HepG2 (cell line): ENCODE results near the gene ADI1. TPM values are rescaled to one million over a fixed set of nuclear protein-coding genes. Genes with fewer than 3 reads are reported as not detected.

Source experiments
- ATF2 ChIP-seq: sonication (generic); formaldehyde crosslinking; IDR thresholded peaks from 2 replicates; pipeline ENCODE4 v1.4.0; 2020; ENCODE audit warnings: missing genetic modification reagents
- BCL3 ChIP-seq: sonication (generic); formaldehyde crosslinking; IDR thresholded peaks from 2 replicates; pipeline ENCODE4 v1.5.1; 2020; ENCODE audit warnings: mild to moderate bottlenecking, missing genetic modification reagents, moderate library complexity
- GTF2F1 ChIP-seq: fragments of 150-350 bp; IDR thresholded peaks from 2 replicates; pipeline ENCODE4 v1.6.1; 2014; ENCODE audit warnings: low read length
- GTF3A ChIP-seq: sonication (generic); formaldehyde crosslinking; conservative IDR thresholded peaks from 2 replicates; pipeline ENCODE4 v1.4.0; 2020; ENCODE audit warnings: mild to moderate bottlenecking, missing genetic modification reagents
- HES4 ChIP-seq: sonication (generic); formaldehyde crosslinking; IDR thresholded peaks from 2 replicates; pipeline ENCODE4 v1.9.0; 2021; ENCODE audit warnings: mild to moderate bottlenecking, missing genetic modification reagents, borderline replicate concordance
- KDM2A ChIP-seq: sonication (generic); formaldehyde crosslinking; IDR thresholded peaks from 2 replicates; pipeline ENCODE4 v1.4.0; 2020; ENCODE audit warnings: low read depth, missing genetic modification reagents, borderline replicate concordance
- LRRFIP1 ChIP-seq: sonication (generic); formaldehyde crosslinking; conservative IDR thresholded peaks from 2 replicates; pipeline ENCODE4 v1.4.0; 2020; ENCODE audit warnings: missing genetic modification reagents
- MAFG ChIP-seq: sonication (generic); formaldehyde crosslinking; IDR thresholded peaks from 2 replicates; pipeline ENCODE4 v1.5.1; 2020; ENCODE audit warnings: mild to moderate bottlenecking, missing genetic modification reagents
- NCOR1 ChIP-seq: fragments of 200-600 bp; sonication (generic); IDR thresholded peaks from 2 replicates; pipeline ENCODE4 v1.7.0; 2017; ENCODE audit warnings: antibody characterized with exemption, low read length, borderline replicate concordance
- RFX1 ChIP-seq: fragments of 450-650 bp; IDR thresholded peaks from 2 replicates; pipeline ENCODE4 v1.6.1; 2017
- SMAD3 ChIP-seq: sonication (generic); formaldehyde crosslinking; IDR thresholded peaks from 2 replicates; pipeline ENCODE4 v1.4.0; 2020; ENCODE audit warnings: missing genetic modification reagents
- TCF7 ChIP-seq: sonication (generic); IDR thresholded peaks from 2 replicates; pipeline ENCODE4 v1.6.1; 2016; ENCODE audit warnings: antibody characterized with exemption, low read depth
- TFAP4 ChIP-seq: sonication (generic); IDR thresholded peaks from 2 replicates; pipeline ENCODE4 v1.6.1; 2016; ENCODE audit warnings: low read depth, borderline replicate concordance
- TFDP1 ChIP-seq: IDR thresholded peaks from 2 replicates; pipeline ENCODE4 v1.6.1; 2016; ENCODE audit warnings: missing compliant biosample characterization, missing genetic modification reagents, borderline replicate concordance
- THAP8 ChIP-seq: sonication (generic); formaldehyde crosslinking; IDR thresholded peaks from 2 replicates; pipeline ENCODE4 v1.5.1; 2020; ENCODE audit warnings: missing genetic modification reagents, mild to moderate bottlenecking, borderline replicate concordance
- ZNF124 ChIP-seq: sonication (generic); formaldehyde crosslinking; IDR thresholded peaks from 2 replicates; pipeline ENCODE4 v1.4.0; 2020; ENCODE audit warnings: missing genetic modification reagents
- ZNF232 ChIP-seq: sonication (generic); formaldehyde crosslinking; IDR thresholded peaks from 2 replicates; pipeline ENCODE4 v1.4.0; 2020; ENCODE audit warnings: missing genetic modification reagents, borderline replicate concordance
- ZNF251 ChIP-seq: sonication (generic); formaldehyde crosslinking; IDR thresholded peaks from 2 replicates; pipeline ENCODE4 v1.9.0; 2021; ENCODE audit warnings: mild to moderate bottlenecking, missing genetic modification reagents
- ZNF282 ChIP-seq: fragments of 450-650 bp; IDR thresholded peaks from 2 replicates; pipeline ENCODE4 v1.6.1; 2018; ENCODE audit not compliant: partially characterized antibody
- ZNF451 ChIP-seq: sonication (generic); formaldehyde crosslinking; IDR thresholded peaks from 2 replicates; pipeline ENCODE4 v1.5.0; 2020; ENCODE audit warnings: mild to moderate bottlenecking, missing genetic modification reagents
- ZNF713 ChIP-seq: sonication (generic); formaldehyde crosslinking; IDR thresholded peaks from 2 replicates; pipeline ENCODE4 v1.4.0; 2020; ENCODE audit warnings: mild to moderate bottlenecking, missing genetic modification reagents
- ZNF747 ChIP-seq: sonication (generic); formaldehyde crosslinking; IDR thresholded peaks from 2 replicates; pipeline ENCODE4 v1.8.1; 2023; ENCODE audit warnings: missing genetic modification reagents, mild to moderate bottlenecking, borderline replicate concordance
- ZNF839 ChIP-seq: sonication (generic); formaldehyde crosslinking; IDR thresholded peaks from 2 replicates; pipeline ENCODE4 v1.4.0; 2020; ENCODE audit warnings: missing genetic modification reagents, mild to moderate bottlenecking, borderline replicate concordance
- ZNF841 ChIP-seq: sonication (generic); formaldehyde crosslinking; IDR thresholded peaks from 2 replicates; pipeline ENCODE4 v1.8.1; 2023; ENCODE audit warnings: missing genetic modification reagents, borderline replicate concordance
- ZNF878 ChIP-seq: sonication (generic); formaldehyde crosslinking; IDR thresholded peaks from 2 replicates; pipeline ENCODE4 v1.8.1; 2023; ENCODE audit warnings: mild to moderate bottlenecking, missing genetic modification reagents, moderate library complexity
- polyA plus RNA-seq, 8 experiments: library from polyadenylated mRNA; depleted of rRNA in 3 of 8; stranded (reverse) in 7 of 8; unstranded in 1 of 8; fragments of >200 nt; fragmentation: Illumina TruSeq in 4 of 8; extraction: Trizol in 4 of 8; gene quantifications; 2 replicates each; pipeline versions ENCODE4 v1.2.1 to v1.2.3, GENCODE V29; 2011 to 2016; ENCODE audit warnings: low read depth in 4 of 8, missing spikeins in 1 of 8, mixed read lengths in 1 of 8; ENCODE audit not compliant: insufficient read depth in 1 of 8
- total RNA-seq, 5 experiments: library from RNA; depleted of rRNA; stranded (reverse); fragments of >200 nt; fragmentation: Illumina TruSeq; extraction: Trizol; gene quantifications; 2 replicates each; pipeline ENCODE4 v1.2.3, GENCODE V29; 2016; ENCODE audit warnings: low read depth in 1 of 5

Gene ADI1
- total and polyA plus RNA-seq, 2 of the 13 experiments (the other 11 are each of a cell fraction or from before 2014, with no cell fraction given): 28.7 to 123 TPM

GRCh38 chr2:3466482-3466863 is 52.9 kb downstream of the ADI1 start (continued):
- TF ChIP-seq BCL3 (CRISPR knock-in tag): no peak
- no peak for TF ChIP-seq ATF2 (CRISPR knock-in tag)
- no peak for TF ChIP-seq GTF2F1
- TF ChIP-seq ZNF841 (CRISPR knock-in tag): no peak
- TF ChIP-seq KDM2A (CRISPR knock-in tag): no peak
- no peak for TF ChIP-seq ZNF451 (CRISPR knock-in tag)
- TF ChIP-seq ZNF839: 0 out of 2 replicates have a peak, but pooled peaks have one; percentile 9
- TF ChIP-seq ZNF878: no peak
- no peak for TF ChIP-seq SMAD3
- no peak for TF ChIP-seq ZNF232 (CRISPR knock-in tag)
- no peak; the same call in 1 of the 2 replicates for TF ChIP-seq TFAP4
- no peak for TF ChIP-seq GTF3A (CRISPR knock-in tag)
- TF ChIP-seq LRRFIP1: no peak
- 0 out of 2 replicates have a peak, but pooled peaks have one; percentile 19 for TF ChIP-seq HES4 (CRISPR knock-in tag)
- TF ChIP-seq RFX1: no peak
- no peak for TF ChIP-seq ZNF251 (CRISPR knock-in tag)
- TF ChIP-seq THAP8 (CRISPR knock-in tag): no peak
- no peak for TF ChIP-seq ZNF124 (CRISPR knock-in tag)
- no peak for TF ChIP-seq NCOR1
- TF ChIP-seq ZNF747 (CRISPR knock-in tag): no peak
- no peak for TF ChIP-seq TCF7
- TF ChIP-seq ZNF282: no peak
- no peak for TF ChIP-seq ZNF713 (CRISPR knock-in tag)
- no peak for TF ChIP-seq MAFG (CRISPR knock-in tag)
- no peak for TF ChIP-seq TFDP1
